Measurements from ENCODE around the gene MAD2L2.

MAD2L2 gene

GRCh38 chr1:11704691-11705475 is 23.9 kb upstream of the MAD2L2 start:
- DNase-seq (ENCODE audit: low read depth), result no peak

- DNase-seq (ENCODE audit: low read depth), result no peak
Measured at GRCh38 chr1:11704194-11704529, 23.2 kb upstream of the MAD2L2 start.

- DNase-seq (ENCODE audit: low read depth), result no peak
Measured at GRCh38 chr1:11703357-11704193, 22.6 kb upstream of the MAD2L2 start.

- no peak for DNase-seq (ENCODE audit: low read depth)
Measured at GRCh38 chr1:11701981-11702803, 21.2 kb upstream of the MAD2L2 start.

GRCh38 chr1:11701551-11701961 is 20.6 kb upstream of the MAD2L2 start:
- DNase-seq (ENCODE audit: low read depth), result no peak

GRCh38 chr1:11700601-11701467 is 19.9 kb upstream of the MAD2L2 start:
- no peak for DNase-seq (ENCODE audit: low read depth)

- no peak for DNase-seq (ENCODE audit: low read depth)
Measured at GRCh38 chr1:11697893-11698210, 16.9 kb upstream of the MAD2L2 start.

- no peak for DNase-seq (ENCODE audit: low read depth)
Measured at GRCh38 chr1:11697188-11697892, 16.4 kb upstream of the MAD2L2 start.

- no peak for DNase-seq (ENCODE audit: low read depth)
Measured at GRCh38 chr1:11695861-11696260, 14.9 kb upstream of the MAD2L2 start.

GRCh38 chr1:11693917-11694316 is 13.0 kb upstream of the MAD2L2 start:
- DNase-seq (ENCODE audit: low read depth), result no peak

- peak; percentile 35 for DNase-seq (ENCODE audit: low read depth)
Measured at GRCh38 chr1:11693024-11693590, 12.2 kb upstream of the MAD2L2 start.

GRCh38 chr1:11691928-11692711 is 11.2 kb upstream of the MAD2L2 start:
- DNase-seq (ENCODE audit: low read depth), result no peak

- DNase-seq (ENCODE audit: low read depth), result no peak
Measured at GRCh38 chr1:11691302-11691914, 10.5 kb upstream of the MAD2L2 start, which contains the start of gene DRAXIN. TSS of gene DRAXIN (plus strand) at chr1:11691710. CDS start at chr1:11706259, 14,549 bp downstream.

GRCh38 chr1:11690397-11691301 is 9.7 kb upstream of the MAD2L2 start:
- no peak for DNase-seq (ENCODE audit: low read depth)

- no peak for DNase-seq (ENCODE audit: low read depth)
Measured at GRCh38 chr1:11688506-11688905, 7.6 kb upstream of the MAD2L2 start.

GRCh38 chr1:11685210-11685752 is 4.3 kb upstream of the MAD2L2 start:
- DNase-seq (ENCODE audit: low read depth), result no peak

GRCh38 chr1:11684070-11684469 is 3.1 kb upstream of the MAD2L2 start:
- DNase-seq (ENCODE audit: low read depth), result no peak

GRCh38 chr1:11682799-11683198 is 1.9 kb upstream of the MAD2L2 start:
- DNase-seq (ENCODE audit: low read depth), result no peak

Measured in activated T-cell treated with anti-CD3 and anti-CD28 coated beads for 48 hours (primary cell).